HEK293 (cell line): Measurements from ENCODE around the gene TNFRSF6B.

Source experiments
- EGR2 ChIP-seq: fragments of 450-650 bp; formaldehyde crosslinking; IDR thresholded peaks from 2 replicates; pipeline ENCODE4 v1.5.1; 2016; ENCODE audit warnings: low read depth, missing biosample characterization, missing genetic modification characterization
- KLF16 ChIP-seq: fragments of 450-650 bp; formaldehyde crosslinking; IDR thresholded peaks from 2 replicates; pipeline ENCODE4 v1.5.1; 2017; ENCODE audit warnings: missing biosample characterization, missing genetic modification characterization
- MEIS1 ChIP-seq: sonication (generic); formaldehyde crosslinking; IDR thresholded peaks from 2 replicates; pipeline ENCODE4 v1.8.1; 2022; ENCODE audit warnings: missing genetic modification reagents, mild to moderate bottlenecking, borderline replicate concordance
- ZBTB17 ChIP-seq: fragments of 450-650 bp; formaldehyde crosslinking; IDR thresholded peaks from 2 replicates; pipeline ENCODE4 v1.5.1; 2016; ENCODE audit warnings: missing biosample characterization, missing genetic modification characterization
- ZBTB8A ChIP-seq: fragments of 450-650 bp; formaldehyde crosslinking; IDR thresholded peaks from 2 replicates; pipeline ENCODE4 v1.5.1; 2016; ENCODE audit warnings: missing biosample characterization, missing genetic modification characterization
- ZFHX2 ChIP-seq: fragments of 450-650 bp; formaldehyde crosslinking; conservative IDR thresholded peaks from 2 replicates; pipeline ENCODE4 v1.5.1; 2016; ENCODE audit warnings: missing biosample characterization, missing genetic modification characterization
- ZNF2 ChIP-seq: fragments of 450-650 bp; formaldehyde crosslinking; IDR thresholded peaks from 2 replicates; pipeline ENCODE4 v1.5.1; 2016; ENCODE audit warnings: missing biosample characterization, missing genetic modification characterization
- ZNF24 ChIP-seq: fragments of 450-650 bp; formaldehyde crosslinking; IDR thresholded peaks from 2 replicates; pipeline ENCODE4 v1.5.1; 2016; ENCODE audit warnings: missing biosample characterization, missing genetic modification characterization
- ZNF391 ChIP-seq: fragments of 450-650 bp; formaldehyde crosslinking; IDR thresholded peaks from 2 replicates; pipeline ENCODE4 v1.5.1; 2016; ENCODE audit warnings: low read depth, missing biosample characterization, missing genetic modification characterization, borderline replicate concordance
- ZNF426 ChIP-seq: fragments of 450-650 bp; formaldehyde crosslinking; IDR thresholded peaks from 2 replicates; pipeline ENCODE4 v1.5.1; 2017; ENCODE audit warnings: missing biosample characterization, missing genetic modification characterization, mild to moderate bottlenecking, inconsistent platforms, moderate library complexity
- ZNF433 ChIP-seq: fragments of 450-650 bp; formaldehyde crosslinking; IDR thresholded peaks from 2 replicates; pipeline ENCODE4 v1.5.1; 2016; ENCODE audit warnings: missing biosample characterization, missing genetic modification characterization, low read depth
- ZNF596 ChIP-seq: fragments of 450-650 bp; IDR thresholded peaks from 2 replicates; pipeline ENCODE4 v1.5.0; 2018; ENCODE audit warnings: missing biosample characterization, mild to moderate bottlenecking, missing genetic modification characterization, moderate library complexity
- ZNF629 ChIP-seq: fragments of 450-650 bp; formaldehyde crosslinking; IDR thresholded peaks from 2 replicates; pipeline ENCODE4 v1.5.1; 2017; ENCODE audit warnings: missing biosample characterization, missing genetic modification characterization
- ZNF76 ChIP-seq: fragments of 450-650 bp; formaldehyde crosslinking; IDR thresholded peaks from 2 replicates; pipeline ENCODE4; 2016; ENCODE audit warnings: low read depth, missing biosample characterization, missing genetic modification characterization, borderline replicate concordance
- ZNF843 ChIP-seq: fragments of 450-650 bp; formaldehyde crosslinking; IDR thresholded peaks from 2 replicates; pipeline ENCODE4 v1.5.1; 2016; ENCODE audit warnings: missing biosample characterization, missing genetic modification characterization
- ZSCAN30 ChIP-seq: fragments of 450-650 bp; IDR thresholded peaks from 2 replicates; pipeline ENCODE4 v1.5.1; 2018; ENCODE audit warnings: missing biosample characterization, mild to moderate bottlenecking, missing genetic modification characterization, moderate library complexity
- ZXDB ChIP-seq: fragments of 450-650 bp; formaldehyde crosslinking; IDR thresholded peaks from 2 replicates; pipeline ENCODE4 v1.5.1; 2016; ENCODE audit warnings: missing biosample characterization, missing genetic modification characterization
- TF ChIP-seq, protein P1 (sequence below): fragments of 450-650 bp; formaldehyde crosslinking; IDR thresholded peaks from 2 replicates; pipeline ENCODE4 v1.5.1; 2016; ENCODE audit warnings: missing biosample characterization, missing genetic modification characterization
- TF ChIP-seq, protein P2 (sequence below): fragments of 450-650 bp; formaldehyde crosslinking; IDR thresholded peaks from 2 replicates; pipeline ENCODE4 v1.5.1; 2016; ENCODE audit warnings: missing biosample characterization, missing genetic modification characterization
- TF ChIP-seq, protein P3 (sequence below): fragments of 450-650 bp; formaldehyde crosslinking; IDR thresholded peaks from 2 replicates; pipeline ENCODE4 v1.5.1; 2016; ENCODE audit warnings: missing biosample characterization, missing genetic modification characterization
- TF ChIP-seq, protein P4 (sequence below): fragments of 450-650 bp; formaldehyde crosslinking; IDR thresholded peaks from 2 replicates; pipeline ENCODE4 v1.5.1; 2016; ENCODE audit warnings: missing biosample characterization, missing genetic modification characterization
- TF ChIP-seq, protein P5 (sequence below): fragments of 450-650 bp; formaldehyde crosslinking; IDR thresholded peaks from 2 replicates; pipeline ENCODE4 v1.5.1; 2017; ENCODE audit warnings: missing biosample characterization, missing genetic modification characterization
- TF ChIP-seq, protein P6 (sequence below): fragments of 450-650 bp; formaldehyde crosslinking; optimal IDR thresholded peaks from 2 replicates; pipeline ENCODE3; 2016; ENCODE audit warnings: missing biosample characterization, mild to moderate bottlenecking, missing genetic modification characterization
- TF ChIP-seq, protein P7 (sequence below): fragments of 450-650 bp; formaldehyde crosslinking; IDR thresholded peaks from 2 replicates; pipeline ENCODE4 v1.5.1; 2016; ENCODE audit warnings: missing biosample characterization, missing genetic modification characterization

TNFRSF6B gene

DNA sequence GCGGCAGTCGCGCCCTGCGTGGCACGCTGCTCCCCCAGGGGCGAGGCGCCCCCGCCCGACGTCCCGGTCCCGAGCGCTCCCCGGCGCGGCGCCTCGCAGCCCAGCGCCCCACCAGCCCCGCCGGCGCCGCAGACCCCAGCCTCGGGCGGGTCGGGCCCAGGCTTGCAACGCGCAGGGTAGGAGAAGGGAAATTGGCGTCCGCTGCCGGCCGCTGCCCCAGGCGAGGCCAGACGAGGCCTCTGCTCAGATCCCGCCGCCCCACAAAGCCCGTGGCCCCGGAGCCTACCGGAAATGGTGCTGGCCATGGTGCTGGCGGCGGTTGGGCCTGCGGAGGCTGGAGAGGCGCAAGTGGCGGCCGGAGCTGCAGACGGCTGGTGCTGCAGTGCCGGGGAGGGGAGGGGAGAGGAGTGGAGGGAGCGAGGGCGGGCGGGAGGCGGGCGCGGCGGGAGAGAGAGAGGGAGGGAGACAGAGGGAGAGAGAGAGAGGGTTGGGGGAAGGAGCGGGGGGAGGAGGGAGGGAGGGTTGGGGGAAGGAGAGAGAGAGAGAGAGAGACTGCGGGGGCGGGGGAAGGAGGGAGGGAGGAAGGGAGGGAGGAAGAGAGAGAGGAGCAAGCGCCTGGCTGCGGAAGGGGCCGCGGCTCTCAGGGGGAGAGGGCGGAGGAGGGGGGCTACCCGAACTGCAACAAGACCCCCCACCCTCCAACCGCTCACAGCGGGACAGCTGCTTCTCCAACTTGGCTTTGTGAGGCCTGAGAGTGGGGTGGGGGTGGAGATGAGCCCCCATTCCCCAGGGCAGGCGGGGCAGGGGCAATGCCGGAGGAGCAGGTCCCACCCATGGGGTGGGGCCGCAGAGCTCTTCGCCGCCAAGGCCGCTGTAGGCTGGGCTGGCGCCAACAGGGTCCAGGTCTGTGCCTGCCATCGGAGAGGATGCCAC is 43.1 kb upstream of the TNFRSF6B start, which contains the start of gene STMN3 (continued):
- TF ChIP-seq, protein P1, sequence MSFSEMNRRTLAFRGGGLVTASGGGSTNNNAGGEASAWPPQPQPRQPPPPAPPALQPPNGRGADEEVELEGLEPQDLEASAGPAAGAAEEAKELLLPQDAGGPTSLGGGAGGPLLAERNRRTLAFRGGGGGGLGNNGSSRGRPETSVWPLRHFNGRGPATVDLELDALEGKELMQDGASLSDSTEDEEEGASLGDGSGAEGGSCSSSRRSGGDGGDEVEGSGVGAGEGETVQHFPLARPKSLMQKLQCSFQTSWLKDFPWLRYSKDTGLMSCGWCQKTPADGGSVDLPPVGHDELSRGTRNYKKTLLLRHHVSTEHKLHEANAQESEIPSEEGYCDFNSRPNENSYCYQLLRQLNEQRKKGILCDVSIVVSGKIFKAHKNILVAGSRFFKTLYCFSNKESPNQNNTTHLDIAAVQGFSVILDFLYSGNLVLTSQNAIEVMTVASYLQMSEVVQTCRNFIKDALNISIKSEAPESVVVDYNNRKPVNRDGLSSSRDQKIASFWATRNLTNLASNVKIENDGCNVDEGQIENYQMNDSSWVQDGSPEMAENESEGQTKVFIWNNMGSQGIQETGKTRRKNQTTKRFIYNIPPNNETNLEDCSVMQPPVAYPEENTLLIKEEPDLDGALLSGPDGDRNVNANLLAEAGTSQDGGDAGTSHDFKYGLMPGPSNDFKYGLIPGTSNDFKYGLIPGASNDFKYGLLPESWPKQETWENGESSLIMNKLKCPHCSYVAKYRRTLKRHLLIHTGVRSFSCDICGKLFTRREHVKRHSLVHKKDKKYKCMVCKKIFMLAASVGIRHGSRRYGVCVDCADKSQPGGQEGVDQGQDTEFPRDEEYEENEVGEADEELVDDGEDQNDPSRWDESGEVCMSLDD (tag by site-specific recombination), result peak; percentile 94
- TF ChIP-seq, protein P2, sequence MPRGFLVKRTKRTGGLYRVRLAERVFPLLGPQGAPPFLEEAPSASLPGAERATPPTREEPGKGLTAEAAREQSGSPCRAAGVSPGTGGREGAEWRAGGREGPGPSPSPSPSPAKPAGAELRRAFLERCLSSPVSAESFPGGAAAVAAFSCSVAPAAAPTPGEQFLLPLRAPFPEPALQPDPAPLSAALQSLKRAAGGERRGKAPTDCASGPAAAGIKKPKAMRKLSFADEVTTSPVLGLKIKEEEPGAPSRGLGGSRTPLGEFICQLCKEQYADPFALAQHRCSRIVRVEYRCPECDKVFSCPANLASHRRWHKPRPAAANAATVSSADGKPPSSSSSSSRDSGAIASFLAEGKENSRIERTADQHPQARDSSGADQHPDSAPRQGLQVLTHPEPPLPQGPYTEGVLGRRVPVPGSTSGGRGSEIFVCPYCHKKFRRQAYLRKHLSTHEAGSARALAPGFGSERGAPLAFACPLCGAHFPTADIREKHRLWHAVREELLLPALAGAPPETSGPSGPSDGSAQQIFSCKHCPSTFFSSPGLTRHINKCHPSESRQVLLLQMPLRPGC, result no peak
- peak; percentile 80 for TF ChIP-seq KLF16 (tag by site-specific recombination)
- TF ChIP-seq MEIS1, result no peak
- 0 out of 2 replicates have a peak, but pooled peaks have one; percentile 43 for TF ChIP-seq ZNF629 (tag by site-specific recombination)
- TF ChIP-seq ZNF2 (tag by site-specific recombination), result peak; percentile 39; the same call in 1 of the 2 replicates
- TF ChIP-seq ZFHX2 (tag by site-specific recombination), result peak; percentile 74
- peak; percentile 41; the same call in 1 of the 2 replicates for TF ChIP-seq ZBTB17
- TF ChIP-seq, protein P3, sequence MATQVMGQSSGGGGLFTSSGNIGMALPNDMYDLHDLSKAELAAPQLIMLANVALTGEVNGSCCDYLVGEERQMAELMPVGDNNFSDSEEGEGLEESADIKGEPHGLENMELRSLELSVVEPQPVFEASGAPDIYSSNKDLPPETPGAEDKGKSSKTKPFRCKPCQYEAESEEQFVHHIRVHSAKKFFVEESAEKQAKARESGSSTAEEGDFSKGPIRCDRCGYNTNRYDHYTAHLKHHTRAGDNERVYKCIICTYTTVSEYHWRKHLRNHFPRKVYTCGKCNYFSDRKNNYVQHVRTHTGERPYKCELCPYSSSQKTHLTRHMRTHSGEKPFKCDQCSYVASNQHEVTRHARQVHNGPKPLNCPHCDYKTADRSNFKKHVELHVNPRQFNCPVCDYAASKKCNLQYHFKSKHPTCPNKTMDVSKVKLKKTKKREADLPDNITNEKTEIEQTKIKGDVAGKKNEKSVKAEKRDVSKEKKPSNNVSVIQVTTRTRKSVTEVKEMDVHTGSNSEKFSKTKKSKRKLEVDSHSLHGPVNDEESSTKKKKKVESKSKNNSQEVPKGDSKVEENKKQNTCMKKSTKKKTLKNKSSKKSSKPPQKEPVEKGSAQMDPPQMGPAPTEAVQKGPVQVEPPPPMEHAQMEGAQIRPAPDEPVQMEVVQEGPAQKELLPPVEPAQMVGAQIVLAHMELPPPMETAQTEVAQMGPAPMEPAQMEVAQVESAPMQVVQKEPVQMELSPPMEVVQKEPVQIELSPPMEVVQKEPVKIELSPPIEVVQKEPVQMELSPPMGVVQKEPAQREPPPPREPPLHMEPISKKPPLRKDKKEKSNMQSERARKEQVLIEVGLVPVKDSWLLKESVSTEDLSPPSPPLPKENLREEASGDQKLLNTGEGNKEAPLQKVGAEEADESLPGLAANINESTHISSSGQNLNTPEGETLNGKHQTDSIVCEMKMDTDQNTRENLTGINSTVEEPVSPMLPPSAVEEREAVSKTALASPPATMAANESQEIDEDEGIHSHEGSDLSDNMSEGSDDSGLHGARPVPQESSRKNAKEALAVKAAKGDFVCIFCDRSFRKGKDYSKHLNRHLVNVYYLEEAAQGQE (tag by site-specific recombination), result peak; percentile 100
- no peak for TF ChIP-seq ZNF426 (tag by site-specific recombination)
- peak; percentile 70; the same call in 1 of the 2 replicates for TF ChIP-seq ZXDB (tag by site-specific recombination)
- TF ChIP-seq ZNF24 (tag by site-specific recombination), result peak; percentile 61; the same call in 1 of the 2 replicates
- TF ChIP-seq ZNF433 (tag by site-specific recombination), result no peak
- TF ChIP-seq, protein P4, sequence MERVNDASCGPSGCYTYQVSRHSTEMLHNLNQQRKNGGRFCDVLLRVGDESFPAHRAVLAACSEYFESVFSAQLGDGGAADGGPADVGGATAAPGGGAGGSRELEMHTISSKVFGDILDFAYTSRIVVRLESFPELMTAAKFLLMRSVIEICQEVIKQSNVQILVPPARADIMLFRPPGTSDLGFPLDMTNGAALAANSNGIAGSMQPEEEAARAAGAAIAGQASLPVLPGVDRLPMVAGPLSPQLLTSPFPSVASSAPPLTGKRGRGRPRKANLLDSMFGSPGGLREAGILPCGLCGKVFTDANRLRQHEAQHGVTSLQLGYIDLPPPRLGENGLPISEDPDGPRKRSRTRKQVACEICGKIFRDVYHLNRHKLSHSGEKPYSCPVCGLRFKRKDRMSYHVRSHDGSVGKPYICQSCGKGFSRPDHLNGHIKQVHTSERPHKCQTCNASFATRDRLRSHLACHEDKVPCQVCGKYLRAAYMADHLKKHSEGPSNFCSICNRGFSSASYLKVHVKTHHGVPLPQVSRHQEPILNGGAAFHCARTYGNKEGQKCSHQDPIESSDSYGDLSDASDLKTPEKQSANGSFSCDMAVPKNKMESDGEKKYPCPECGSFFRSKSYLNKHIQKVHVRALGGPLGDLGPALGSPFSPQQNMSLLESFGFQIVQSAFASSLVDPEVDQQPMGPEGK, result peak; percentile 88
- TF ChIP-seq, protein P5, sequence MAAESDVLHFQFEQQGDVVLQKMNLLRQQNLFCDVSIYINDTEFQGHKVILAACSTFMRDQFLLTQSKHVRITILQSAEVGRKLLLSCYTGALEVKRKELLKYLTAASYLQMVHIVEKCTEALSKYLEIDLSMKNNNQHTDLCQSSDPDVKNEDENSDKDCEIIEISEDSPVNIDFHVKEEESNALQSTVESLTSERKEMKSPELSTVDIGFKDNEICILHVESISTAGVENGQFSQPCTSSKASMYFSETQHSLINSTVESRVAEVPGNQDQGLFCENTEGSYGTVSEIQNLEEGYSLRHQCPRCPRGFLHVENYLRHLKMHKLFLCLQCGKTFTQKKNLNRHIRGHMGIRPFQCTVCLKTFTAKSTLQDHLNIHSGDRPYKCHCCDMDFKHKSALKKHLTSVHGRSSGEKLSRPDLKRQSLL (tag by site-specific recombination), result no peak
- TF ChIP-seq EGR2 (tag by site-specific recombination), result peak; percentile 55
- TF ChIP-seq ZNF76 (tag by site-specific recombination), result peak; percentile 58; the same call in 1 of the 2 replicates
- peak; percentile 72 for TF ChIP-seq ZNF596 (tag by site-specific recombination)
- 0 out of 2 replicates have a peak, but pooled peaks have one; percentile 35 for TF ChIP-seq ZNF391 (tag by site-specific recombination)
- TF ChIP-seq ZNF843 (tag by site-specific recombination), result 0 out of 2 replicates have a peak, but pooled peaks have one; percentile 28
- TF ChIP-seq, protein P6, sequence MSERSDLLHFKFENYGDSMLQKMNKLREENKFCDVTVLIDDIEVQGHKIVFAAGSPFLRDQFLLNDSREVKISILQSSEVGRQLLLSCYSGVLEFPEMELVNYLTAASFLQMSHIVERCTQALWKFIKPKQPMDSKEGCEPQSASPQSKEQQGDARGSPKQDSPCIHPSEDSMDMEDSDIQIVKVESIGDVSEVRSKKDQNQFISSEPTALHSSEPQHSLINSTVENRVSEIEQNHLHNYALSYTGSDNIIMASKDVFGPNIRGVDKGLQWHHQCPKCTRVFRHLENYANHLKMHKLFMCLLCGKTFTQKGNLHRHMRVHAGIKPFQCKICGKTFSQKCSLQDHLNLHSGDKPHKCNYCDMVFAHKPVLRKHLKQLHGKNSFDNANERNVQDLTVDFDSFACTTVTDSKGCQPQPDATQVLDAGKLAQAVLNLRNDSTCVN, result peak; percentile 43
- TF ChIP-seq ZSCAN30, result peak; percentile 79
- TF ChIP-seq ZBTB8A (tag by site-specific recombination), result peak; percentile 96
- TF ChIP-seq, protein P7, sequence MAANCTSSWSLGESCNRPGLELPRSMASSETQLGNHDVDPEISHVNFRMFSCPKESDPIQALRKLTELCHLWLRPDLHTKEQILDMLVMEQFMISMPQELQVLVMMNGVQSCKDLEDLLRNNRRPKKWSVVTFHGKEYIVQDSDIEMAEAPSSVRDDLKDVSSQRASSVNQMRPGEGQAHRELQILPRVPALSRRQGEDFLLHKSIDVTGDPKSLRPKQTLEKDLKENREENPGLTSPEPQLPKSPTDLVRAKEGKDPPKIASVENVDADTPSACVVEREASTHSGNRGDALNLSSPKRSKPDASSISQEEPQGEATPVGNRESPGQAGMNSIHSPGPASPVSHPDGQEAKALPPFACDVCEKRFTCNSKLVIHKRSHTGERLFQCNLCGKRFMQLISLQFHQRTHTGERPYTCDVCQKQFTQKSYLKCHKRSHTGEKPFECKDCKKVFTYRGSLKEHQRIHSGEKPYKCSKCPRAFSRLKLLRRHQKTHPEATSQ (tag by site-specific recombination), result 0 out of 2 replicates have a peak, but pooled peaks have one; percentile 18
